ENCODE results near the gene HOXB4. TPM values are rescaled to one million over a fixed set of nuclear protein-coding genes. Genes with fewer than 3 reads are reported as not detected.
A peak's percentile ranks its signal among the peaks of the same experiment; 100 is the strongest.

The HOXB4 gene
- total RNA-seq, 1 experiment from 2014 or later, result 27.9 TPM

DNA sequence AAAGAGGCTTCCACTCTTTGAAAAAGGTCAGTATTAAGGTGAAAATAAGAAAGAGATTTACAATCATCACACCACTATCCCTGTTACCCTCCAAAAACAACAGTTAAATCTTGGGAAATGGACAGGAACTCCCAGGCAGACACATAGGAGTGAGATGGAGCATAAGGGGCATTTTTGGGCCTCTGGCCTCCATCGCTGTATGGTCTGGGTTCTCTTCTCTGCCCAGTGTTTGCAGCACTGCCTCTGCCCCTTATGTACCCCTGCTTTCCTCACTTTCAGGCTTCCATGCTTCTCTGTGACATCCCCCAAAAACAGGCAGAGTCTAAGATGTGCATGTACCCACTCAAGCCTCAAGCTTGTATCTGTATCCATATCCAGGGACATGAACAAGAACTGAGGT lies 32.6 kb downstream of the HOXB4 start:
- TF ChIP-seq, protein P1, sequence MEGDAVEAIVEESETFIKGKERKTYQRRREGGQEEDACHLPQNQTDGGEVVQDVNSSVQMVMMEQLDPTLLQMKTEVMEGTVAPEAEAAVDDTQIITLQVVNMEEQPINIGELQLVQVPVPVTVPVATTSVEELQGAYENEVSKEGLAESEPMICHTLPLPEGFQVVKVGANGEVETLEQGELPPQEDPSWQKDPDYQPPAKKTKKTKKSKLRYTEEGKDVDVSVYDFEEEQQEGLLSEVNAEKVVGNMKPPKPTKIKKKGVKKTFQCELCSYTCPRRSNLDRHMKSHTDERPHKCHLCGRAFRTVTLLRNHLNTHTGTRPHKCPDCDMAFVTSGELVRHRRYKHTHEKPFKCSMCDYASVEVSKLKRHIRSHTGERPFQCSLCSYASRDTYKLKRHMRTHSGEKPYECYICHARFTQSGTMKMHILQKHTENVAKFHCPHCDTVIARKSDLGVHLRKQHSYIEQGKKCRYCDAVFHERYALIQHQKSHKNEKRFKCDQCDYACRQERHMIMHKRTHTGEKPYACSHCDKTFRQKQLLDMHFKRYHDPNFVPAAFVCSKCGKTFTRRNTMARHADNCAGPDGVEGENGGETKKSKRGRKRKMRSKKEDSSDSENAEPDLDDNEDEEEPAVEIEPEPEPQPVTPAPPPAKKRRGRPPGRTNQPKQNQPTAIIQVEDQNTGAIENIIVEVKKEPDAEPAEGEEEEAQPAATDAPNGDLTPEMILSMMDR (IDR thresholded peaks at IDR 0.05), result no peak
- peak; percentile 39 for TF ChIP-seq POLR2AphosphoS5 (IDR thresholded peaks at IDR 0.05; ENCODE audit: low read depth, low read length)
- Histone ChIP-seq H3K27me3 (ENCODE audit: control insufficient read depth, insufficient read depth, low read length) (no peaks in the 10 kb centered on the region), H3K36me3 (ENCODE audit: control insufficient read depth, insufficient read depth, low read length) (peaks cover 25% of the 10 kb centered on the region), H3K4me1 (ENCODE audit: control insufficient read depth, insufficient read depth, low read length) (peaks cover 62% of the 10 kb centered on the region), H3K4me3 (ENCODE audit: low read depth in 2 of 2, low read length in 2 of 2) (peak overlapping the region; percentile 69 to 81), H3K27ac (ENCODE audit: low read length) (peak overlapping the region; percentile 98), H3K9me3 (ENCODE audit: control insufficient read depth, insufficient read depth, low read depth, low read length) (no peaks in the 10 kb centered on the region)
- no TSS peak for BruUV-seq (replicated peaks)
- ATAC-seq, result no peak
- ChIA-PET CTCF (no interaction called here), POLR2A (no interaction called here)
- DNase-seq (ENCODE audit: low read depth, low spot score), result no peak
- intact Hi-C loops (cut with micrococcal nuclease; ENCODE audit: unreplicated experiment), result no loop called here
- in situ Hi-C loops (cut with HindIII; ENCODE audit: low pct_unique_long_range_greater_than_20kb, low sequenced_read_pairs), result no loop called here

DNA sequence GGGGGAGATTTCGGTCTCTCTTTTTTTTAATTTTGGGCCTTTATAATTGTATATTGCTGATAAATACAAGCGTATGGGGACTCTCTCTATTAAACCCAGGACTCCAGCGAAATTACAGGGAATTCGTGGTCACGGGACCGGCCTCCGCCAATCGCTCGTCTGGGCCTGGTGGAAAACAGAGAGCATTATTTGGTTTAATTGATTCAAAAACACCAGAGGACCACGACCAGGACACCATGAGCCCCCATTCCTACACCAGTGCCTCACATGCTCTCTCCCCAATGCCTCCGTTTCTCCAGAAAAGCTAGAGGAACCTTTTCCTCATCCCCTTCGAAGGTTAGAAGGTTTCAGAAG lies 33.2 kb downstream of the HOXB4 start, which contains the start of gene HOXB2:
HOXB2 (minus strand) TSS at position 88 of the 354 bp plus-strand sequence. CDS start 198 bp downstream, outside the sequence.
- BruUV-seq (replicated peaks), result TSS peak; percentile 49
- no peak for ATAC-seq
- ChIA-PET CTCF (no interaction called here), POLR2A (no interaction called here)
- Histone ChIP-seq H3K9me3 (ENCODE audit: control insufficient read depth, insufficient read depth, low read depth, low read length) (no peaks in the 10 kb centered on the region), H3K4me1 (ENCODE audit: control insufficient read depth, insufficient read depth, low read length) (peaks cover 62% of the 10 kb centered on the region), H3K27ac (ENCODE audit: low read length) (peak within 1 kb of the TSS; percentile 98), H3K27me3 (ENCODE audit: control insufficient read depth, insufficient read depth, low read length) (no peaks in the 10 kb centered on the region), H3K4me3 (ENCODE audit: low read depth in 2 of 2, low read length in 2 of 2) (peak within 1 kb of the TSS; percentile 69 to 81), H3K36me3 (ENCODE audit: control insufficient read depth, insufficient read depth, low read length) (peaks cover 20% of the 10 kb centered on the region)
- TF ChIP-seq, protein P2, sequence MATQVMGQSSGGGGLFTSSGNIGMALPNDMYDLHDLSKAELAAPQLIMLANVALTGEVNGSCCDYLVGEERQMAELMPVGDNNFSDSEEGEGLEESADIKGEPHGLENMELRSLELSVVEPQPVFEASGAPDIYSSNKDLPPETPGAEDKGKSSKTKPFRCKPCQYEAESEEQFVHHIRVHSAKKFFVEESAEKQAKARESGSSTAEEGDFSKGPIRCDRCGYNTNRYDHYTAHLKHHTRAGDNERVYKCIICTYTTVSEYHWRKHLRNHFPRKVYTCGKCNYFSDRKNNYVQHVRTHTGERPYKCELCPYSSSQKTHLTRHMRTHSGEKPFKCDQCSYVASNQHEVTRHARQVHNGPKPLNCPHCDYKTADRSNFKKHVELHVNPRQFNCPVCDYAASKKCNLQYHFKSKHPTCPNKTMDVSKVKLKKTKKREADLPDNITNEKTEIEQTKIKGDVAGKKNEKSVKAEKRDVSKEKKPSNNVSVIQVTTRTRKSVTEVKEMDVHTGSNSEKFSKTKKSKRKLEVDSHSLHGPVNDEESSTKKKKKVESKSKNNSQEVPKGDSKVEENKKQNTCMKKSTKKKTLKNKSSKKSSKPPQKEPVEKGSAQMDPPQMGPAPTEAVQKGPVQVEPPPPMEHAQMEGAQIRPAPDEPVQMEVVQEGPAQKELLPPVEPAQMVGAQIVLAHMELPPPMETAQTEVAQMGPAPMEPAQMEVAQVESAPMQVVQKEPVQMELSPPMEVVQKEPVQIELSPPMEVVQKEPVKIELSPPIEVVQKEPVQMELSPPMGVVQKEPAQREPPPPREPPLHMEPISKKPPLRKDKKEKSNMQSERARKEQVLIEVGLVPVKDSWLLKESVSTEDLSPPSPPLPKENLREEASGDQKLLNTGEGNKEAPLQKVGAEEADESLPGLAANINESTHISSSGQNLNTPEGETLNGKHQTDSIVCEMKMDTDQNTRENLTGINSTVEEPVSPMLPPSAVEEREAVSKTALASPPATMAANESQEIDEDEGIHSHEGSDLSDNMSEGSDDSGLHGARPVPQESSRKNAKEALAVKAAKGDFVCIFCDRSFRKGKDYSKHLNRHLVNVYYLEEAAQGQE (IDR thresholded peaks at IDR 0.05; ENCODE audit: insufficient read depth in 1 of 2, low read depth in 2 of 2, low read length in 1 of 2), result no peak
- TF ChIP-seq, protein P1 (IDR thresholded peaks at IDR 0.05), result no peak
- no peak for TF ChIP-seq TCF7L2 (IDR thresholded peaks at IDR 0.05; ENCODE audit: low read depth, low read length)
- TF ChIP-seq SIN3A (IDR thresholded peaks at IDR 0.05; ENCODE audit: borderline replicate concordance, insufficient read depth, low read depth, low read length), result no peak
- TF ChIP-seq POLR2AphosphoS5 (IDR thresholded peaks at IDR 0.05; ENCODE audit: low read depth, low read length), result no peak
- intact Hi-C loops (cut with micrococcal nuclease; ENCODE audit: unreplicated experiment), result no loop called here
- in situ Hi-C loops (cut with HindIII; ENCODE audit: low pct_unique_long_range_greater_than_20kb, low sequenced_read_pairs), result no loop called here
- DNase-seq (ENCODE audit: low read depth, low spot score), result no peak

All from Panc1 (cell line).